GM18498 (cell line): ENCODE measurements around the gene STXBP4.

ENCODE experiments used
- ATAC-seq: cut with Tn5 transposase; IDR thresholded peaks from one replicate; pipeline ENCODE4 v1.9.1; 2021; ENCODE audit warnings: mild to moderate bottlenecking, moderate library complexity; ENCODE audit not compliant: unreplicated experiment

STXBP4 gene

GRCh38 chr17:54968262-54968987 is at the start of gene STXBP4, which contains the start of gene COX11:
TSS of gene STXBP4 (plus strand) at chr17:54968765. CDS start at chr17:54986220, 17,455 bp downstream.
TSS of gene COX11 (minus strand) at chr17:54968654. CDS start at chr17:54968646, 8 bp downstream.
- peak; percentile 91 for ATAC-seq

- no peak for ATAC-seq
Observed at GRCh38 chr17:54919425-54919824, 49.1 kb upstream of the STXBP4 start.

DNA sequence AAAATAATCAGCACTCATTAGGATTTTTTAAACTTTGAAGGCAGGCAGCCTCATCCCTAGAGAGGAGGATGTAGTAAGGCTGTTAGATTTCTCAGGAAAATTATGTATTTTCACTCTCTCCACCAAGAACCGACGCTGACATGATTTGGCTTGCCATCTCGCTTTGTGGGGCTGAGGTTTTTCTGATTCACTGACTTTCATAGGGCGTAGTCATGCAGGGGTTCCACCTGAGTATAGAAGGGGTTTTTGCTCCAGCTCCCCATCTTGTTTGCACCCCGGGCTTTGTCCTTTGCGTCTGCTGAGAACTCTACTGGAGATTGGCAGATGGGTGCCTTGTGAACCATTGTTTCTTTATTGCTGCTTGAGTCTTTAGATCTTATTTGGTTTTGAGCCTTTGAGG is 47.7 kb upstream of the STXBP4 start:
- no peak for ATAC-seq

GRCh38 chr17:54924405-54924804 is 44.2 kb upstream of the STXBP4 start:
- no peak for ATAC-seq

- no peak for ATAC-seq
Observed at GRCh38 chr17:54927525-54927924, 41.0 kb upstream of the STXBP4 start.

DNA sequence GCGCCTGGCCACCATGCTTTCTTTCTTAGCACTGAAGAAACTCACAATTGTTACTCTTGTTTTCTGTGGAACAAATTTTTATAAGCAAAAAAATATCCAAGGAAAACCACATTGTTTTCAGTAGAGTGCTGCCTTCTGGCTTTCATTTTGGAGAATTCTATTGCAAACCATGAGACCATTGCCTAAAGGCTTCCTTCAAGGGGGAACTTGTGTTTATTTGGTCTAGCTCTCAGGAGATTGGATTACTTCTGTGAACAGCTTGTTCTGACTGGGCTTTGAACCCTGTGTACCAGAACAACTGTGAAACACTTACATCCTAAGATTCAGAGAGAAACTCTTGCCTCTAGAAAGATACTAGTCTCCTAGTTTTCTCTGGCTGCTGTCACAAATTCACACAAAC is 35.9 kb upstream of the STXBP4 start:
- ATAC-seq: no peak

DNA sequence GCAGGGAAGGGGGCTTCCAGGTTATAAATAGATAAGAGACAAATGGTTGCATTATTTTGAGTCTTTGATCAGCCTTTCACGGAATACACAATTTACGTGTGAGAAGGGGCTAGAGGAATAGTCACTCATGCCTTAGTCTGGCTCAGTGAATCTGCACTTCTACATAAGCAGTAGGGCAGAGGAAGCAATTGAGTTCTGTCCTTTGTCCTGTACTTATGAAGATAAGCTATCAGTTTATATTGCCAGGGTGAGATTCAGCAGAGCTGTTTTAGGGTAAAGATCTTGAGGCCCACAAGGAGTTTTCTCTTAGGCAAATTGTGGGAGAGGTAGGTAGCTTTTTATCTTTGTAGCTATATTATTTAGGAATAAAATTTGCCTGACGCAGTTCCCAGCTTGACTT is 34.6 kb upstream of the STXBP4 start:
- ATAC-seq: no peak

GRCh38 chr17:54935471-54935870 is 33.1 kb upstream of the STXBP4 start:
- ATAC-seq: no peak

- ATAC-seq: no peak
Observed at GRCh38 chr17:54937018-54937417, 31.5 kb upstream of the STXBP4 start.

GRCh38 chr17:54937426-54937825 is 31.1 kb upstream of the STXBP4 start:
- no peak for ATAC-seq

- no peak for ATAC-seq
Observed at GRCh38 chr17:54941285-54941684, 27.3 kb upstream of the STXBP4 start.

DNA sequence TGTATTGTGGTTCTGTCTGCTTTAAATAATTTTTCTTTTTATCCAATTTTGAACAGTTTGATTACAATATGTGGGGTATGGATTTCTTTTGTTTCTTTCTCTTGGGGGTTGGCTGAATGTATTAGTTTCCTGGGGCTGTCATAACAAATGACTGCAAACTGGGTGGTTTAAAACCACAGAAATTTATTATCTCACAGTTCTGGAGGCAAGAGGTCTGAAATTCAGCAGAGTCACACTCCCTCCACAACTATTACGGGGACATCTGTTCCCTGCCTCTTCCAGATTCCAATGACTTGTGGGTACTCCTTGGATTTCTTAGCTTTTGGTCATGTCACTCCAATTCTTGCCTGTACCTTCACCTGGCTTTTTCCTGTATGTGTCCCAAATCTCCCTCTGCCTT is 23.8 kb upstream of the STXBP4 start:
- no peak for ATAC-seq

DNA sequence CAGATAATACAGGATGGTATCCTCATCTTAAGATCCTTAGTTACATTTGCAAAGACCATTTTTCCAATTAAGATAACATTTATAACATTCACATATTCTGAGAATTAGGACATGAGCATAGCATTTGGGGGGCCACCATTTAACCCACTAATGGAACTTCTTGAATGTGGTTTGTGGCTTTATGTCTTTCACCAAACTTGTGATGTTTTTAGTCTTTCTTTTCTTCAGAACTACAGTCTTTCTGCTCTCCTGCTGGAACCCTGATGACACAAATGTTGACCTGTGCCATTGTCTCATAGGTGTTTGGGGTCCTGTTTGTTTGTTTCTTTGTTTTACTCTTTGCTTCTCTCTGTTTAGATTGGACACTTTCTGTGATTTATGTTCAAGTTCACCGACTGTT is 23.3 kb upstream of the STXBP4 start:
- no peak for ATAC-seq

- no peak for ATAC-seq
Observed at GRCh38 chr17:54945671-54946070, 22.9 kb upstream of the STXBP4 start.

GRCh38 chr17:54947396-54947795 is 21.2 kb upstream of the STXBP4 start:
- no peak for ATAC-seq

DNA sequence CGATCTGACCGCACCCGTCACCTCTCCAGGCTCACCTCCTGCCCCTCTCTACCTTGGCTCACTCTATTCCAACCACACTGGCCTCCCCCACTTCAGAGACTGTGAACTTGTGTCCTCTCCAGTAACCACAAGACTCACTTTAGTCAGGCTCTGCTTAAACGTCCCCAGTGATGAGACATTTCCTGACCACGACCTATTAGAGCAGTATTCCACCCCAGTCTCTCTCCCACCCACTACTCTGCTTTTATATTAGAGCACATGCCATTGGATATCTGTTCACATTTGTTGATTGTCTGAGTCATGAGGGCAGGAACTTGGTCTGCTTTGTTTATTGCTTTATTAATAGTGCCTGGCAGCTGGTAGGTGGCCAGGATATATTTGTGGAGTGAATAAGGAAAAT is 20.2 kb upstream of the STXBP4 start:
- ATAC-seq: peak; percentile 46

DNA sequence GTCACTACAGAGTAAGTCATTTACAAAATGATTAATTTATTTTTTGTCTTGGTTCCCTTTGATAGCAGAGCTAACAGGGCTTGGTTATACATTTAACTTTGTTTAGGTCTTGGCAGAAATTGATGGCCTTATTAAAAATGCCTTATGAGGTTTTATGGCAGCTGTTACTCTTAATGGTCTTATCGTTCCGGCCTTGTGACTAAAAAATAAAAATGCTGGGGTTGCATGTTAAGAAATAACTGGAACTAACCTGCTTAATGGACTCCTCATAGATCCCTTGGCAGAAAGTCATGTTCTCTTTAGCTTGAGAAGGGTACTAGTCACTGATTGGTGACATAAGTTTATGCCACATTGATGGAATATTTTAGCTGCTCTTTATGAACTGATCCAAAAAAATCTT is 18.4 kb upstream of the STXBP4 start:
- no peak for ATAC-seq

DNA sequence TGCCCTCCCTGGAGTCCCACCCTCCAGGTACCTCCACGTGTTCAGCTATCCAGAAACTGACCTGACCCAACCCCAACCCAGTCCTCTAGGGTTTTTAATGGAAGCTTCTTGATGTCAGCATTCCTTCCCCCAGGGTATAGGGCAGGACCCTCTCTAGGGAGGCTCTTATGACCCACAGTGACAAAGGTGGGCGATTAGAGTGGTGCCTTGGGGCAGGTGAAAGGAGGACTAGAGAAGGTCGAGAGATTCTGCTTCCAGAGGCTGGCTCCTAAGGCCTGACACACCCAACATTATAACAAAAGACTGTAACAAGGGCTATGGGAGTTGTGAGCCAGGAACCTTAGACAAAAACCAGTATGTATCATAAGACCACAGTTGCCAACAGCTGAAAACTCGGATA is 17.3 kb upstream of the STXBP4 start:
- ATAC-seq: no peak

DNA sequence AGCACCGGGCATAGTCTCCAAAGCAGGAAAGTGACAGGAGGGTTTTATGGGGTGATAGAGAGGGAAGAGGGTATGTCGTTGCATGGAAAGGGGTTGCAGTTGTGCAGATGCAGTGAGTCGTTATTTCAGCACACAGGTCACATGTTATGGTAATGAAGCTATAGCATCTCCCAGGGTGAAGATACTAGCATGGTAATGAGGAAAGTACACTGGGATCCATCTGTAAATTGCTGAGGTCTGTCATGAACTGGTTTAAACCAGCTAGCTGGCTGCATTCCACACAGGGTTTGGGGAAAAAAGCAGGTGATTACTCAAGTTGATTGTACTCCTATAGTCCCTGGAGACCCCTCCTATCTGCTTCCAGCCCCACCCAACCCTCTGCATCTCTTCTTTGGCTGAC is 11.8 kb upstream of the STXBP4 start:
- ATAC-seq: no peak

DNA sequence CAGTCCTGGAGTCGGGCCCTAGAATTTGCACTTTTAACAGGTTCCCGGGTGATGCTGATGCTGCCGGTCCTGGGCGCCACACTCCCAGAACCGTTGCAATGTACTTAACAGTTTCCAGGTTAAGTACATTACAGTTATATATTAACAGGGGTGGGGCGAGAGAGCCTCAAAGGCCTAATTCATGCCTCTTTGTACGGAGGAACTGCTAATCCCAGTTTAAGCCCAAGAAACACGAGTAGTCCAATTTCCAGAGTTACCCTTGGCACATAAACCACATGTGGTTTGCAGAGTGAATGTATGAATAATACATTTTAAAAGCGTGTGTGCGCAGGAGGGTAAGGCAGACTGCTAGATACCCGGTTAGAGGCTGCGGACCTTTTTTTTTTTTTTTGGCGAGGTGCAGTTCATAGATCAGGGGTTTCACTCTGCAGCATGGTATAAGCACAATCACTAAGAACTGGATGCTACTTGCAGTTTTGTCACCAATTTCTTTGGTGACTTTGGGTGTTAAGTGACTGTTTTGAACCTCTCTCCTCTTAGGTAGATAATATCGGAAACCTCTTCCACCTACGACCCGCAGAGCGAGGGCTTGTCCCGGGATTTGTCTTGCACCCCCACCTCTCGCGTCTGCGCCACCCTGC is 824 bp upstream of the STXBP4 start:
- ATAC-seq: peak; percentile 29

- ATAC-seq: peak; percentile 37
Observed at GRCh38 chr17:54968988-54969332, 395 bp downstream of the STXBP4 start.

DNA sequence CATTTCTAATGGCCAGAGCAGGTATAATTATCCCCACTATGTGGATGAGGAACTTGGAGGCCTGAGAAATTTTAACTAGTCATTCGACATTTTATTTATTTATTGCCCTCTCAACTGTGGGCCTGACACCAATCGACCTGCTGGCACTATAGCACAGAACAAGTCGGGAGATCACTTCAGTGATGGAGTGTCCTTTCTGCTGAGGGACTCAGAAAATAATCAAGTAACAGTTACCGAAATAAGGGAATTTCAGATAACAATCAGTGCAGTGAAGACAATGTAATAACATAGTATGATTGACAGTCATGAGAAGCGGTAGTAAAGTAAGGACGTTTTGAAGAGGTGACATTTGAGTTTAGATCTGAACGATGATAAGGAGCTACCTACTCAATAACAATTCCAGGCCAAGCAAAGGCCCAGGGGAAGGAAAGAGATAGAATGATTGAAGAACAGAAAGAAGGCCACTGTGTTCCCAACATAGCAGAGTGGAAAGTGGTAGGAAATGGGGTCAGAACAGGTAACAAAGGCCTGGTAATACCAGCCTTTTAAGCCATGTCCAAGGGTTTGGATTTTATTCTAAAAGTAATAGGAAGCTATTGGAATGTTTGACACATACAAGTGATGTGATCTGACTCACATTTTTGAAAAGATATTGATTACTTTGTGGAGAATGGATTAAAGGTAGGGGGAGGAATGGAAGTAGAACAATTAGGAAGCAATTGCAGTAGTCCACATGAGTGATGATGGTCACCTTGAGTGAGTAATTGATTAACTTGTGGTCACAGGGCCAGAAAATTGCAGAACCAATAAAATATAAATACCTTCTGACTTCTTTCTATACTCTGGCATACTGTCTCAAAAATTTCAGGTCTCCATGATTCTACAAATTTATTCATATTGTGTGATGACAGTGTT is 1.4 kb downstream of the STXBP4 start:
- ATAC-seq: no peak
